Activated T-cell treated with anti-CD3 and anti-CD28 coated beads, Interleukin-2, amount 50 U/mL, for 24 hours (primary cell): ENCODE results near the gene NKX1-1.
A peak's percentile ranks its signal among the peaks of the same experiment; 100 is the strongest.
"Not testable (repeated sequence)": the region's sequence is repeated elsewhere in the genome, so short reads cannot be mapped to it uniquely, and the experiment has no call there.

Experiments used
- DNase-seq: peaks from one replicate; pipeline ENCODE4 v3.0.0-alpha.2; 2020
- H3K27ac Mint-ChIP-seq: 2 replicates; pipeline ENCODE4 v1.8.0; 2020; ENCODE audit warnings: mild to moderate bottlenecking, mixed read lengths
- H3K27me3 Mint-ChIP-seq: 2 replicates; pipeline ENCODE4 v1.8.0; 2020; ENCODE audit warnings: mixed read lengths
- H3K36me3 Mint-ChIP-seq: 2 replicates; pipeline ENCODE4 v1.8.0; 2020; ENCODE audit warnings: low read depth, mixed read lengths
- H3K4me1 Mint-ChIP-seq: 2 replicates; pipeline ENCODE4 v1.8.0; 2020; ENCODE audit warnings: low read depth, mixed read lengths
- H3K4me3 Mint-ChIP-seq: 2 replicates; pipeline ENCODE4 v1.8.0; 2020; ENCODE audit warnings: mild to moderate bottlenecking, moderate library complexity, mixed read lengths
- H3K9me3 Mint-ChIP-seq: 2 replicates; pipeline ENCODE4 v1.8.0; 2020; ENCODE audit warnings: mixed read lengths

NKX1-1 gene

GRCh38 chr4:1403177-1403583, 3.1 kb downstream of the NKX1-1 start:
- DNase-seq, result peak; percentile 38
- Mint-ChIP-seq H3K27me3 (peaks cover 54% of the 10 kb centered on the region), H3K27ac (no peak overlapping the region), H3K4me1 (peaks cover 10% of the 10 kb centered on the region), H3K36me3 (no peaks in the 10 kb centered on the region), H3K4me3 (no peak overlapping the region), H3K9me3 (no peaks in the 10 kb centered on the region)

GRCh38 chr4:1402516-1403091, 3.6 kb downstream of the NKX1-1 start:
- H3K9me3 Mint-ChIP-seq, result no peaks in the 10 kb centered on the region
- H3K27me3 Mint-ChIP-seq, result peaks cover 49% of the 10 kb centered on the region
- H3K4me3 Mint-ChIP-seq, result no peak overlapping the region
- no peak overlapping the region for H3K27ac Mint-ChIP-seq
- peaks cover 9% of the 10 kb centered on the region for H3K4me1 Mint-ChIP-seq
- H3K36me3 Mint-ChIP-seq, result no peaks in the 10 kb centered on the region
- peak; percentile 34 for DNase-seq

GRCh38 chr4:1402021-1402515, 4.2 kb downstream of the NKX1-1 start:
- Mint-ChIP-seq H3K36me3 (no peaks in the 10 kb centered on the region), H3K4me3 (no peak overlapping the region), H3K27me3 (peaks cover 44% of the 10 kb centered on the region), H3K9me3 (no peaks in the 10 kb centered on the region), H3K4me1 (peaks cover 6% of the 10 kb centered on the region), H3K27ac (no peak overlapping the region)
- DNase-seq, result no peak

- Mint-ChIP-seq H3K36me3 (no peaks in the 10 kb centered on the region), H3K4me3 (no peak overlapping the region), H3K9me3 (peaks cover 2% of the 10 kb centered on the region), H3K27me3 (peaks cover 42% of the 10 kb centered on the region), H3K4me1 (peaks cover 6% of the 10 kb centered on the region), H3K27ac (no peak overlapping the region)
- peak; percentile 29 for DNase-seq
These were observed 4.7 kb downstream of the NKX1-1 start for GRCh38 chr4:1401409-1402020.

GRCh38 chr4:1400831-1401408, 5.3 kb downstream of the NKX1-1 start:
- peaks cover 42% of the 10 kb centered on the region for H3K27me3 Mint-ChIP-seq
- no peak for DNase-seq
- H3K4me1 Mint-ChIP-seq, result peaks cover 6% of the 10 kb centered on the region
- H3K9me3 Mint-ChIP-seq, result peaks cover 2% of the 10 kb centered on the region
- no peak overlapping the region for H3K4me3 Mint-ChIP-seq
- no peaks in the 10 kb centered on the region for H3K36me3 Mint-ChIP-seq
- no peak overlapping the region for H3K27ac Mint-ChIP-seq

GRCh38 chr4:1400191-1400805, 5.9 kb downstream of the NKX1-1 start:
- no peak overlapping the region for H3K27ac Mint-ChIP-seq
- no peak for DNase-seq
- H3K4me3 Mint-ChIP-seq, result no peak overlapping the region
- H3K4me1 Mint-ChIP-seq, result peaks cover 5% of the 10 kb centered on the region
- H3K9me3 Mint-ChIP-seq, result peaks cover 2% of the 10 kb centered on the region
- H3K27me3 Mint-ChIP-seq, result peaks cover 40% of the 10 kb centered on the region
- peaks cover 4% of the 10 kb centered on the region for H3K36me3 Mint-ChIP-seq

- Mint-ChIP-seq H3K36me3 (peaks cover 4% of the 10 kb centered on the region), H3K27me3 (peaks cover 34% of the 10 kb centered on the region), H3K27ac (no peak overlapping the region), H3K4me3 (no peak overlapping the region), H3K9me3 (peaks cover 2% of the 10 kb centered on the region), H3K4me1 (peaks cover 2% of the 10 kb centered on the region)
- no peak for DNase-seq
These were observed 6.6 kb downstream of the NKX1-1 start for GRCh38 chr4:1399508-1400190.

- Mint-ChIP-seq H3K27ac (no peak overlapping the region), H3K4me1 (peaks cover 2% of the 10 kb centered on the region), H3K27me3 (peaks cover 29% of the 10 kb centered on the region), H3K4me3 (no peak overlapping the region), H3K9me3 (peaks cover 2% of the 10 kb centered on the region), H3K36me3 (peaks cover 4% of the 10 kb centered on the region)
- DNase-seq, result no peak
These were observed 7.3 kb downstream of the NKX1-1 start for GRCh38 chr4:1398681-1399507.

GRCh38 chr4:1396806-1397455, 9.3 kb downstream of the NKX1-1 start:
- Mint-ChIP-seq H3K27ac (no peak overlapping the region), H3K9me3 (peaks cover 2% of the 10 kb centered on the region), H3K4me1 (no peaks in the 10 kb centered on the region), H3K36me3 (peaks cover 4% of the 10 kb centered on the region), H3K4me3 (no peak overlapping the region), H3K27me3 (peaks cover 16% of the 10 kb centered on the region)
- peak; percentile 22 for DNase-seq

- H3K4me3 Mint-ChIP-seq, result no peak overlapping the region
- peaks cover 11% of the 10 kb centered on the region for H3K27me3 Mint-ChIP-seq
- peaks cover 4% of the 10 kb centered on the region for H3K36me3 Mint-ChIP-seq
- peak; percentile 6 for DNase-seq
- H3K9me3 Mint-ChIP-seq, result peaks cover 2% of the 10 kb centered on the region
- H3K4me1 Mint-ChIP-seq, result no peaks in the 10 kb centered on the region
- no peak overlapping the region for H3K27ac Mint-ChIP-seq
These were observed 10.1 kb downstream of the NKX1-1 start for GRCh38 chr4:1395941-1396805.

GRCh38 chr4:1395389-1395820, 10.8 kb downstream of the NKX1-1 start:
- not testable (repeated sequence) for H3K4me3 Mint-ChIP-seq, DNase-seq, H3K27ac Mint-ChIP-seq, H3K4me1 Mint-ChIP-seq, H3K36me3 Mint-ChIP-seq, H3K27me3 Mint-ChIP-seq, H3K9me3 Mint-ChIP-seq

- not testable (repeated sequence) for H3K27me3 Mint-ChIP-seq, H3K4me3 Mint-ChIP-seq, H3K27ac Mint-ChIP-seq, H3K9me3 Mint-ChIP-seq, H3K36me3 Mint-ChIP-seq, DNase-seq, H3K4me1 Mint-ChIP-seq
These were observed 11.5 kb downstream of the NKX1-1 start for GRCh38 chr4:1394554-1395388.
